SU-DHL-6 (cell line): ENCODE data around the gene CD2.

ENCODE experiments used
- H2AFZ ChIP-seq: fragments of 200-600 bp; sonication (generic); 2 replicates; pipeline ENCODE4 v1.6.1; 2014; ENCODE audit warnings: low read depth, mild to moderate bottlenecking, moderate library complexity, mixed read lengths, antibody characterized with exemption, low read length; ENCODE audit not compliant: severe bottlenecking
- H3F3A ChIP-seq: fragments of 200-600 bp; shearing (Covaris generic); 2 replicates; pipeline ENCODE4 v1.6.0; 2016; ENCODE audit warnings: antibody characterized with exemption, mild to moderate bottlenecking; ENCODE audit not compliant: insufficient read depth
- H3K27ac ChIP-seq: fragments of 200-600 bp; sonication (generic); 2 replicates; pipeline ENCODE4 v1.5.1; 2016; ENCODE audit warnings: low read depth, mild to moderate bottlenecking, low read length, moderate library complexity, mixed read lengths
- H3K27me3 ChIP-seq: fragments of 200-600 bp; sonication (generic), shearing (Covaris generic); 2 replicates; pipeline ENCODE4 v1.6.0; 2014; ENCODE audit warnings: mild to moderate bottlenecking, low read length
- H3K36me3 ChIP-seq: fragments of 200-600 bp; sonication (generic); 2 replicates; pipeline ENCODE4 v1.6.1; 2014; ENCODE audit warnings: mild to moderate bottlenecking, low read length, mixed read lengths
- H3K4me2 ChIP-seq: fragments of 300-600, 200-600 bp; shearing (Covaris generic), sonication (generic); 2 replicates; pipeline ENCODE4 v1.6.0; 2014; ENCODE audit warnings: low read length, low read depth, mild to moderate bottlenecking; ENCODE audit not compliant: poor library complexity, severe bottlenecking
- H3K4me3 ChIP-seq: fragments of 200-600 bp; sonication (generic); 2 replicates; pipeline ENCODE4 v1.5.1; 2014; ENCODE audit warnings: antibody characterized with exemption, low read length, mild to moderate bottlenecking, mixed read lengths; ENCODE audit not compliant: insufficient read depth, poor library complexity, severe bottlenecking
- H3K79me2 ChIP-seq: fragments of 200-600 bp; sonication (generic); 2 replicates; pipeline ENCODE4 v1.6.1; 2014; ENCODE audit warnings: mild to moderate bottlenecking, low read length, moderate library complexity; ENCODE audit not compliant: insufficient read depth
- H3K9ac ChIP-seq: fragments of 200-600 bp; sonication (generic); 2 replicates; pipeline ENCODE4 v1.7.0; 2014; ENCODE audit warnings: mild to moderate bottlenecking, low read length
- H3K9me2 ChIP-seq: fragments of 200-600 bp; sonication (generic); replicated peaks from 2 replicates; pipeline ENCODE4 v1.6.1; 2014; ENCODE audit warnings: low read length; ENCODE audit not compliant: insufficient read depth
- H3K9me3 ChIP-seq: fragments of 200-600 bp; sonication (generic); 2 replicates; pipeline ENCODE4 v1.6.1; 2014; ENCODE audit warnings: low read length, mixed read lengths; ENCODE audit not compliant: insufficient read depth
- H4K20me1 ChIP-seq: fragments of 200-600 bp; sonication (generic); 2 replicates; pipeline ENCODE4 v1.6.1; 2014; ENCODE audit warnings: low read depth, mild to moderate bottlenecking, antibody characterized with exemption, low read length, moderate library complexity, mixed read lengths
- EZH2phosphoT487 ChIP-seq: fragments of 200-600 bp; sonication (generic), shearing (Covaris generic); conservative IDR thresholded peaks from 2 replicates; pipeline ENCODE4 v1.6.1; 2018; ENCODE audit warnings: mild to moderate bottlenecking, antibody characterized with exemption, low read length, moderate library complexity, mixed read lengths
- TF ChIP-seq, protein P1 (sequence below): fragments of 200-600 bp; sonication (generic); IDR thresholded peaks from one replicate; pipeline ENCODE4 v1.5.1; 2017; ENCODE audit warnings: antibody characterized with exemption, mild to moderate bottlenecking, low read length, moderate library complexity; ENCODE audit not compliant: insufficient read depth, poor library complexity, severe bottlenecking

Gene CD2

DNA sequence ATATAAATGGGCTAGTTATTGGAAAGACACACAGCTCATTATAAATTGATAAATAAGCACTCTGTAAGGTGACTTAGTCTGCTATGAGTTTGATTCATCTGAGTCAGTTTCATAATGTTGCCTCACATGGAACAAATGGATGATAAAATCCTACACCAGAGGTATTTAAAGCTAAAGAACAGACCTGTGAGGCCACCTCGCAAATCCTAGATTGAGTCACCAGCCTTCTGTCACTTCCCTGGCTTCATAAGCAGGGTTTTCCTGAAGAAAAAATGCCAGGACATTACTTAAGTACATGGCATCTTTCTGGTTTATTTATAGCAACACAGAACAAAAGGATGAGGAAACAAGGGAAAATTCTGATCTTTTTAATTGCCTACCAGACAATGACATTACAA is 18.4 kb downstream of the CD2 start:
- H2AFZ ChIP-seq, result no peak overlapping the region
- H4K20me1 ChIP-seq, result no peaks in the 10 kb centered on the region
- no peaks in the 10 kb centered on the region for H3K36me3 ChIP-seq
- H3K9ac ChIP-seq, result no peak overlapping the region
- H3K9me3 ChIP-seq, result no peaks in the 10 kb centered on the region
- H3K27ac ChIP-seq, result no peak overlapping the region
- H3K4me2 ChIP-seq, result no peak overlapping the region
- no peaks in the 10 kb centered on the region for H3F3A ChIP-seq
- H3K79me2 ChIP-seq, result no peaks in the 10 kb centered on the region
- H3K27me3 ChIP-seq, result no peaks in the 10 kb centered on the region
- no peak overlapping the region for H3K4me3 ChIP-seq
- no peak for TF ChIP-seq EZH2phosphoT487
- TF ChIP-seq, protein P1, sequence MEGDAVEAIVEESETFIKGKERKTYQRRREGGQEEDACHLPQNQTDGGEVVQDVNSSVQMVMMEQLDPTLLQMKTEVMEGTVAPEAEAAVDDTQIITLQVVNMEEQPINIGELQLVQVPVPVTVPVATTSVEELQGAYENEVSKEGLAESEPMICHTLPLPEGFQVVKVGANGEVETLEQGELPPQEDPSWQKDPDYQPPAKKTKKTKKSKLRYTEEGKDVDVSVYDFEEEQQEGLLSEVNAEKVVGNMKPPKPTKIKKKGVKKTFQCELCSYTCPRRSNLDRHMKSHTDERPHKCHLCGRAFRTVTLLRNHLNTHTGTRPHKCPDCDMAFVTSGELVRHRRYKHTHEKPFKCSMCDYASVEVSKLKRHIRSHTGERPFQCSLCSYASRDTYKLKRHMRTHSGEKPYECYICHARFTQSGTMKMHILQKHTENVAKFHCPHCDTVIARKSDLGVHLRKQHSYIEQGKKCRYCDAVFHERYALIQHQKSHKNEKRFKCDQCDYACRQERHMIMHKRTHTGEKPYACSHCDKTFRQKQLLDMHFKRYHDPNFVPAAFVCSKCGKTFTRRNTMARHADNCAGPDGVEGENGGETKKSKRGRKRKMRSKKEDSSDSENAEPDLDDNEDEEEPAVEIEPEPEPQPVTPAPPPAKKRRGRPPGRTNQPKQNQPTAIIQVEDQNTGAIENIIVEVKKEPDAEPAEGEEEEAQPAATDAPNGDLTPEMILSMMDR, result no peak
- H3K9me2 ChIP-seq, result no peaks in the 10 kb centered on the region

DNA sequence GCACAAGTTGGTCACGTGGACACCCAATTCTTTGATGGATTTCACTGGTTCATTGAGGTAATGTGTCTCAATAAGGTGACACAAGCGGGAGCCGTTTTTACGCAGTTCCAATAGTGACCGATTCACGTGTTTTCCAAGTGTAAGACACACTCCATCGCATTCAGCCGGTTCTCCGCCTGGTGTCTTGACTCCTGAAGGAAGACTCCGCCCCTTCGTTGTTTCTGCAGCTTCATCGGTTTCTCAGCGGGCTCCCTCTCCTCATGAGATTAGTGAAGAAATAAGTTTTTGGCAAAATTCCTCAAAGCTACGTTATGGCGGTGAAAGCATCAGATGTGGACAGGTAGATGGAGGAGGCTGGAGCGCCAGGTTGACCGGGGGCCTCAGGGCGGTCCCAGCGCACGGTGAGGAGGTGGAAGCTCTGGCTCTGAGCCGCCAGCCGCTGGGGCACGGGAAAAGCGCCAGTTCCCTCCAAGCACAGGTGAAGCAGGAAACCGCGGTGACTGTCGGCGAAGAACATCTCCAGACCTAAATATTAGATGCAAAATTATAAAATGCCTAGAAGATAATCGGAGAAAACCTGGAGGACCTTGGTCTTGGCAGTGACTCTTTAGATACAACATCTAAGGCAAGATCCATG is 21.0 kb downstream of the CD2 start:
- H3K36me3 ChIP-seq, result no peaks in the 10 kb centered on the region
- H3K4me2 ChIP-seq, result no peak overlapping the region
- no peak overlapping the region for H3K9ac ChIP-seq
- no peaks in the 10 kb centered on the region for H3K27me3 ChIP-seq
- H3K9me3 ChIP-seq, result no peaks in the 10 kb centered on the region
- H2AFZ ChIP-seq, result no peak overlapping the region
- TF ChIP-seq, protein P1, result no peak
- no peak for TF ChIP-seq EZH2phosphoT487
- no peak overlapping the region for H3K27ac ChIP-seq
- H4K20me1 ChIP-seq, result no peaks in the 10 kb centered on the region
- H3K79me2 ChIP-seq, result no peaks in the 10 kb centered on the region
- H3F3A ChIP-seq, result no peaks in the 10 kb centered on the region
- no peak overlapping the region for H3K4me3 ChIP-seq
- no peaks in the 10 kb centered on the region for H3K9me2 ChIP-seq

DNA sequence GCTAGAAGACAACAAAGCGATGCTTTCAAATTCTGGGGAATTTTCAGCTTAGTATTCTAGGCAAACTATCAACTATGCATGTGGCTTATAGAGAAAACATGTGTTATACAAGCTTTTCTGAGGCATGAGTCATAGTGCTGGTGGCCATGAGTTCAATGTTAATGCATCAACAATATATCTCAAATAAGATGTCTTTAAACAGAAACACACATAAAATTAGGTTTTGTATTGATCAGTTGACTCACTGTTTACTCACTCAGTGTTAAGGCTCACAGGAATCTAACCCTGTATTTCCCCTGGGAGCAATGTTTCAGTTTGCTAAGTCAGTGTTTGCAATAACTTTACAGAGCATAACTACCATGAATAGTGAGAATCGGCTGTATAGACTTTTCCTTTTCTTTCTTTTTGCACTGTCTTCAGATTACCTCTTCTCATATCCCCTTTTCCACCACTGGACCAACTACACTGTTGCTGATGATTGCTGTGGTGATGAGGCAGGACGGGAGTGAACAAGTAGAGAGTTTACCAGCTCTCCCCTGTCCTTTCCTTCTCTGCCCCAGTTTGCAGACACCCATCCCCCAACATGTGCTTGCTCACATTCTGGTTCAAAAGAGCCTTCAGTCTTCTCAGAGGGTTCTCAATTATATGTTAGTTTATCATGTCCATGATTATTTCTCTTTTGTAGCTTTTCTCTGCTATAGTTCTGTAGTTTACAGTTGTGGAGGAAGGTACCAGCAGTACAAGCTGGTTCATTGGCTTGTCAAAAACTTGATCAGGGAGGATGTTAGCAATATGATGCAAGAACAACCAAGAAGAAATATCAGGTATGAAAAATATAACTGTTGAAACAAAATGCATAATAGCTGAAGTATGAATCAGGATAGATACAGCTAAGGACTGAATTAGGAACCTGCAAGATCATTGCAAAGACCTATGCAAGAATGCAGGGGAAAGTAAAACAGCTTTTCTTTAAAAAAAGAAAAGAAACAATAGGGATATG is 23.9 kb downstream of the CD2 start:
- TF ChIP-seq, protein P1, result no peak
- no peak for TF ChIP-seq EZH2phosphoT487
- Histone ChIP-seq H3K27me3 (no peaks in the 10 kb centered on the region), H3K9ac (no peak overlapping the region), H3K4me3 (no peak overlapping the region), H3F3A (no peaks in the 10 kb centered on the region), H3K9me3 (no peaks in the 10 kb centered on the region), H3K36me3 (no peaks in the 10 kb centered on the region), H3K9me2 (no peaks in the 10 kb centered on the region), H4K20me1 (no peaks in the 10 kb centered on the region), H3K4me2 (no peak overlapping the region), H3K27ac (no peak overlapping the region), H2AFZ (no peak overlapping the region), H3K79me2 (no peaks in the 10 kb centered on the region)
